KBM-7 (cell line): Measurements from ENCODE around the gene VPS26B.

Experiments used
- DNase-seq: peaks from one replicate; pipeline ENCODE4 v3.0.0-alpha.2; 2015
- in situ Hi-C: fragments of 300-500 bp; cut with MboI; formaldehyde crosslinking; loops from 2 replicates; pipeline ENCODE4 v1.14.3; 2020; ENCODE audit warnings: low sequenced_read_pairs, low pct_unique_long_range_greater_than_20kb, mixed read lengths

VPS26B gene

GRCh38 chr11:134229126-134229790 lies 4.8 kb downstream of the VPS26B start:
- no peak for DNase-seq
- in situ Hi-C loops, result no loop called here

- DNase-seq, result no peak
Measured at GRCh38 chr11:134230339-134230738, 5.9 kb downstream of the VPS26B start.

GRCh38 chr11:134231958-134232659 lies 7.6 kb downstream of the VPS26B start:
- peak; percentile 67 for DNase-seq
- in situ Hi-C loops, result no loop called here

More at GRCh38 chr11:134230339-134230738, 5.9 kb downstream of the VPS26B start:
- in situ Hi-C loops, result no loop called here

GRCh38 chr11:134233729-134234179 lies 9.3 kb downstream of the VPS26B start:
- no peak for DNase-seq
- in situ Hi-C loops, result no loop called here

- in situ Hi-C loops, result no loop called here
- DNase-seq, result no peak
Measured at GRCh38 chr11:134235399-134235798, 10.9 kb downstream of the VPS26B start.

GRCh38 chr11:134236834-134237556 lies 12.5 kb downstream of the VPS26B start:
- DNase-seq, result no peak
- in situ Hi-C loops, result no loop called here

- in situ Hi-C loops, result no loop called here
- DNase-seq, result no peak
Measured at GRCh38 chr11:134237557-134237922, 13.1 kb downstream of the VPS26B start.

GRCh38 chr11:134238956-134239355 lies 14.5 kb downstream of the VPS26B start:
- in situ Hi-C loops, result no loop called here
- DNase-seq, result no peak

- DNase-seq, result no peak
- in situ Hi-C loops, result no loop called here
Measured at GRCh38 chr11:134240592-134240991, 16.1 kb downstream of the VPS26B start.

GRCh38 chr11:134242376-134242775 lies 17.9 kb downstream of the VPS26B start:
- DNase-seq, result no peak
- in situ Hi-C loops, result no loop called here

- no peak for DNase-seq
- in situ Hi-C loops, result no loop called here
Measured at GRCh38 chr11:134243913-134244312, 19.4 kb downstream of the VPS26B start.

GRCh38 chr11:134244593-134244992 lies 20.1 kb downstream of the VPS26B start:
- in situ Hi-C loops, result no loop called here
- DNase-seq, result peak; percentile 46

- no peak for DNase-seq
- in situ Hi-C loops, result no loop called here
Measured at GRCh38 chr11:134245434-134245833, 21.0 kb downstream of the VPS26B start.

- in situ Hi-C loops, result no loop called here
- DNase-seq, result no peak
Measured at GRCh38 chr11:134246100-134246499, 21.6 kb downstream of the VPS26B start.

GRCh38 chr11:134246678-134247077 lies 22.2 kb downstream of the VPS26B start:
- in situ Hi-C loops, result no loop called here
- DNase-seq, result no peak

- DNase-seq, result no peak
- in situ Hi-C loops, result no loop called here
Measured at GRCh38 chr11:134248910-134249480, 24.5 kb downstream of the VPS26B start.

- DNase-seq, result no peak
- in situ Hi-C loops, result no loop called here
Measured at GRCh38 chr11:134250246-134250645, 25.8 kb downstream of the VPS26B start.

GRCh38 chr11:134250675-134251074 lies 26.2 kb downstream of the VPS26B start:
- in situ Hi-C loops, result no loop called here

GRCh38 chr11:134252346-134253187 lies 28.1 kb downstream of the VPS26B start:
- DNase-seq, result no peak
- in situ Hi-C loops, result no loop called here

More at GRCh38 chr11:134250675-134251074, 26.2 kb downstream of the VPS26B start:
- no peak for DNase-seq
